Smooth muscle cell (in vitro differentiated cells): ENCODE measurements around the gene MED13L. TPM values are rescaled to one million over a fixed set of nuclear protein-coding genes. Genes with fewer than 3 reads are reported as not detected.

Experiments used
- DNase-seq: peaks from one replicate; lab custom pipeline; 2025; ENCODE audit not compliant: unreplicated experiment; lab: John Stamatoyannopoulos, UW
- H2AFZ ChIP-seq: fragments of 200-600 bp; sonication (generic); 2 replicates; pipeline ENCODE4 v1.6.0; 2016; ENCODE audit warnings: antibody characterized with exemption, low read depth, mild to moderate bottlenecking
- H3F3A ChIP-seq: fragments of 200-600 bp; sonication (generic); 2 replicates; pipeline ENCODE4 v1.6.0; 2017; ENCODE audit warnings: antibody characterized with exemption, low read depth
- H3K27ac ChIP-seq: fragments of 200-600 bp; sonication (generic); 2 replicates; pipeline ENCODE4 v1.5.1; 2016; ENCODE audit warnings: low read depth, mild to moderate bottlenecking
- H3K27me3 ChIP-seq: fragments of 200-600 bp; sonication (generic); 2 replicates; pipeline ENCODE4 v1.6.1; 2016; ENCODE audit warnings: low read depth, mild to moderate bottlenecking
- H3K36me3 ChIP-seq: fragments of 200-600 bp; sonication (generic); 2 replicates; pipeline ENCODE4 v1.5.1; 2016; ENCODE audit warnings: low read depth
- H3K4me1 ChIP-seq: fragments of 200-600 bp; sonication (generic); 2 replicates; pipeline ENCODE4 v1.5.1; 2016; ENCODE audit warnings: low read depth
- H3K4me2 ChIP-seq: fragments of 200-600 bp; sonication (generic); 2 replicates; pipeline ENCODE4 v1.6.0; 2016; ENCODE audit warnings: mild to moderate bottlenecking
- H3K4me3 ChIP-seq: fragments of 200-600 bp; sonication (generic); 2 replicates; pipeline ENCODE4 v1.5.1; 2016; ENCODE audit warnings: mild to moderate bottlenecking
- H3K79me2 ChIP-seq: fragments of 200-600 bp; sonication (generic); 2 replicates; pipeline ENCODE4 v1.6.0; 2016; ENCODE audit warnings: low read depth, mild to moderate bottlenecking
- H3K9ac ChIP-seq: fragments of 200-600 bp; sonication (generic); 2 replicates; pipeline ENCODE4 v1.6.0; 2016; ENCODE audit warnings: low read depth
- H3K9me3 ChIP-seq: fragments of 200-600 bp; sonication (generic); replicated peaks from 2 replicates; pipeline ENCODE4 v1.5.1; 2016; ENCODE audit warnings: low read depth
- H4K20me1 ChIP-seq: fragments of 200-600 bp; sonication (generic); 2 replicates; pipeline ENCODE4 v1.6.0; 2016; ENCODE audit warnings: low read depth
- WGBS: methylation state at CpG from one replicate; pipeline ENCODE4 v1.1.7; 2016; ENCODE audit warnings: low lambda C conversion rate; 5-methylcytosine and 5-hydroxymethylcytosine counted together
- polyA plus RNA-seq: library from polyadenylated mRNA; unstranded; fragments of >200 nt; fragmentation: Nextera tagmentation; extraction: Ambion mirVana; gene quantifications from 2 replicates; pipeline ENCODE4 v1.2.1, GENCODE V29; 2016
- total RNA-seq: library from RNA; depleted of rRNA; stranded (reverse); fragments of >200 nt; gene quantifications from 2 replicates; pipeline ENCODE4 v1.2.3, GENCODE V29; 2014
- TF ChIP-seq, protein P1 (sequence below): fragments of 200-600 bp; sonication (generic); IDR thresholded peaks from 2 replicates; pipeline ENCODE4 v1.5.1; 2017; ENCODE audit warnings: borderline replicate concordance, mild to moderate bottlenecking, antibody characterized with exemption; ENCODE audit not compliant: insufficient read depth, poor library complexity, severe bottlenecking

Gene MED13L
- total and polyA plus RNA-seq, 2 experiments from 2014 or later = 13.2 to 74.3 TPM

- no peak overlapping the region for H3K4me3 ChIP-seq
- no peaks in the 10 kb centered on the region for H3K36me3 ChIP-seq
- 80% methylated on average over 19 of the region's 19 CpGs for WGBS
- TF ChIP-seq, protein P1, sequence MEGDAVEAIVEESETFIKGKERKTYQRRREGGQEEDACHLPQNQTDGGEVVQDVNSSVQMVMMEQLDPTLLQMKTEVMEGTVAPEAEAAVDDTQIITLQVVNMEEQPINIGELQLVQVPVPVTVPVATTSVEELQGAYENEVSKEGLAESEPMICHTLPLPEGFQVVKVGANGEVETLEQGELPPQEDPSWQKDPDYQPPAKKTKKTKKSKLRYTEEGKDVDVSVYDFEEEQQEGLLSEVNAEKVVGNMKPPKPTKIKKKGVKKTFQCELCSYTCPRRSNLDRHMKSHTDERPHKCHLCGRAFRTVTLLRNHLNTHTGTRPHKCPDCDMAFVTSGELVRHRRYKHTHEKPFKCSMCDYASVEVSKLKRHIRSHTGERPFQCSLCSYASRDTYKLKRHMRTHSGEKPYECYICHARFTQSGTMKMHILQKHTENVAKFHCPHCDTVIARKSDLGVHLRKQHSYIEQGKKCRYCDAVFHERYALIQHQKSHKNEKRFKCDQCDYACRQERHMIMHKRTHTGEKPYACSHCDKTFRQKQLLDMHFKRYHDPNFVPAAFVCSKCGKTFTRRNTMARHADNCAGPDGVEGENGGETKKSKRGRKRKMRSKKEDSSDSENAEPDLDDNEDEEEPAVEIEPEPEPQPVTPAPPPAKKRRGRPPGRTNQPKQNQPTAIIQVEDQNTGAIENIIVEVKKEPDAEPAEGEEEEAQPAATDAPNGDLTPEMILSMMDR = peak; percentile 63
- no peaks in the 10 kb centered on the region for H3F3A ChIP-seq
- H3K9ac ChIP-seq = no peak overlapping the region
- no peak overlapping the region for H2AFZ ChIP-seq
- H3K9me3 ChIP-seq = no peaks in the 10 kb centered on the region
- no peaks in the 10 kb centered on the region for H4K20me1 ChIP-seq
- no peaks in the 10 kb centered on the region for H3K27me3 ChIP-seq
- no peak overlapping the region for H3K4me2 ChIP-seq
- H3K4me1 ChIP-seq = no peaks in the 10 kb centered on the region
- H3K79me2 ChIP-seq = no peaks in the 10 kb centered on the region
- DNase-seq = no peak
- no peak overlapping the region for H3K27ac ChIP-seq
Measured at GRCh38 chr12:115946867-115947695, 330.4 kb downstream of the MED13L start.

- Histone ChIP-seq H3K4me2 (no peak overlapping the region), H3K27ac (no peak overlapping the region), H3K27me3 (no peaks in the 10 kb centered on the region), H4K20me1 (no peaks in the 10 kb centered on the region), H3K9ac (no peak overlapping the region), H2AFZ (no peak overlapping the region), H3K36me3 (no peaks in the 10 kb centered on the region), H3K4me1 (no peaks in the 10 kb centered on the region), H3F3A (no peaks in the 10 kb centered on the region), H3K9me3 (no peaks in the 10 kb centered on the region), H3K4me3 (no peak overlapping the region), H3K79me2 (no peaks in the 10 kb centered on the region)
- DNase-seq = no peak
- 96% methylated on average over 6 of the region's 6 CpGs for WGBS
- TF ChIP-seq, protein P1 = no peak
Measured at GRCh38 chr12:115946092-115946491, 331.4 kb downstream of the MED13L start.

- Histone ChIP-seq H3K27me3 (no peaks in the 10 kb centered on the region), H3K4me2 (no peak overlapping the region), H3F3A (no peaks in the 10 kb centered on the region), H3K4me3 (no peak overlapping the region), H4K20me1 (no peaks in the 10 kb centered on the region), H3K9ac (no peak overlapping the region), H3K4me1 (no peaks in the 10 kb centered on the region), H3K36me3 (no peaks in the 10 kb centered on the region), H3K9me3 (no peaks in the 10 kb centered on the region), H2AFZ (no peak overlapping the region), H3K27ac (no peak overlapping the region), H3K79me2 (no peaks in the 10 kb centered on the region)
- DNase-seq = no peak
- TF ChIP-seq, protein P1 = no peak
- 76% methylated on average over 5 of the region's 5 CpGs for WGBS
Measured at GRCh38 chr12:115945491-115945885, 332.0 kb downstream of the MED13L start.

GRCh38 chr12:115944837-115945490, 332.5 kb downstream of the MED13L start:
- no peak overlapping the region for H3K4me2 ChIP-seq
- no peaks in the 10 kb centered on the region for H3K9me3 ChIP-seq
- no peak overlapping the region for H3K27ac ChIP-seq
- TF ChIP-seq, protein P1 = no peak
- H3K27me3 ChIP-seq = no peaks in the 10 kb centered on the region
- no peak overlapping the region for H3K4me3 ChIP-seq
- H3K36me3 ChIP-seq = no peaks in the 10 kb centered on the region
- no peak for DNase-seq
- H3K9ac ChIP-seq = no peak overlapping the region
- no peaks in the 10 kb centered on the region for H3F3A ChIP-seq
- H3K4me1 ChIP-seq = no peaks in the 10 kb centered on the region
- no peaks in the 10 kb centered on the region for H3K79me2 ChIP-seq
- 69% methylated on average over 24 of the region's 24 CpGs for WGBS
- no peaks in the 10 kb centered on the region for H4K20me1 ChIP-seq
- H2AFZ ChIP-seq = no peak overlapping the region
